Hypothalamus (tissue), 51 donors: ENCODE results near the gene SLC22A4.

Source experiments
- DNase-seq, 51 donors: peaks; one replicate each; lab custom pipeline; 2025; lab: John Stamatoyannopoulos, UW

SLC22A4 gene

DNA sequence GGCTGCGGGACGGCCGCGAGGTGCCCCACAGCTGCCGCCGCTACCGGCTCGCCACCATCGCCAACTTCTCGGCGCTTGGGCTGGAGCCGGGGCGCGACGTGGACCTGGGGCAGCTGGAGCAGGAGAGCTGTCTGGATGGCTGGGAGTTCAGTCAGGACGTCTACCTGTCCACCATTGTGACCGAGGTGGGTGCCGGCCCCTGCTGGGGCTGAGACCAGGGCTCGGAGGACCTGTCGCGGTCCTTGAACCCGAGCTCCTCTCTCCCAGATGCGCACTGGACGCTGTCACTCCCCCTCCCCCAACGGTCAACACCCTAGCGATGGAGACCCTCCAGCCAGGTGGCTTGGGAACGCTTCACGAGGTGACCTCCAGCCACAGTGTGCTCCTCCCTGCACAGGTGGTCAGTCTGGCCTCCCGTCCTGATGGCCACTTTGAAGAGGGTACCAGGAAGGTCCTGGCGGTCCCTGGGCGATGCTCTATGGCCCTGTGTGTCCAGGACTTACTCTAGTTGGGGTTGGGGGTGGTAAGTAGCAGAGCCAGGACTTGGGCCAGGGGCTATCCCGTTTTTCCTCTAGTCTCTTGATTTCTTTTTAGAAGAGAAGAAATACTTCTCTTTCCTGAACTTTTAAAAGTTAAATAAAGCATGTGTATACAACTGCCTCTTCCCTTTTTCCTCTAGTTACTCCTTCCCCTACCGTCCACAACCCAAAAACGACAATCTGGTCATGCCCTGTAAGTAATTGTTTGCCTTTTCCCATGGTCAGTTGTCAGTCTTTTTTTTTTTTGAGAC lies 76.2 kb downstream of the SLC22A4 start:
- DNase-seq = no peak

DNA sequence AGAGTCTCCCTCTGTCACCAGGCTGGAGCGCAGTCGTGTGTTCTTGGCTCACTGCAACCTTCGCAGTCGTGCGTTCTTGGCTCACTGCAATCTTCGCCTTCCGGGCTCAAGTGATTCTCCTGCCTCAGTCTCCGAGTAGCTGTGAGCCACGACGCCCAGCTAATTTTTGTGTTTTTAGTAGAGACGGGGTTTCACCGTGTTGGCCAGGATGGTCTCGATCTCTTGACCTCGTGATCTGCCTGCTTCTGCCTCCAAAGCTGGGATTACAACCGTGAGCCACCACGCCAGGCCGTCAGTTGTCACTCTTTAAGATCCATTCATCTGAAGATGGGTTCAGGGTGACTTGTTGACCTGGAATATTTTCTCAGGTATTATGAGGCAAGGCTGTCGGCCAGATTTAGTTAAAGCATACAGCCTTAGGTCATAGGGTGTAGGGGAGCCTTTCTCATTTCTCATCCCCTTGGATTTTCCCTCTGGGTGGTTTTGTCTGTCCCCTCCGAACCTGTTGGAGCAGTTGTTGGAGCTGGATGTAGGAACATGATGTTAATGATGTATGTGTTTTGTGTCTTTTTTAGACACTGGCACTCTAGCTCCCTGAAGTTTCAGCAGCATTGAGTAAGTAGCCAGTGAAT lies 76.9 kb downstream of the SLC22A4 start:
- peak in 3 of 51 donors; percentile 28 to 37 (median 29) for DNase-seq

DNA sequence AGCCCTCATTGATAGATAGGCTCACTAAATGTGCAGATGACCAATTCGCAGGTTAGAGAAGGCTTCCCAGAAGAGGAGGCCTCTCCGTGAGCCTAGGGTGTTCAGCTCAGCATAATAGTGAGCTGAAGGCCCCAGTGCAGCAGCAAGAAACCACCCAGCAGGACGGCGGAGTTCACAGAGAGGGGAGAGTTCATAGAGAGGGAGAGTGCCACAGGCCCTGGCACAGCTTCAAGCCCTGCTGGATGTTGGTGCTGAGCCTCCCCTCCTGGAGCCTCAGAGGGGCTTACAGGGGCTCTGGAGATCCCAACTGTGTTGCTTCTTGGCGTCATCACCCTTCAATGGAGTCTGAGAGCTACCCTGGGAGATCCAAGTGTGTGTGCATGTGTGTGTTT lies 77.4 kb downstream of the SLC22A4 start:
- DNase-seq = peak in 1 of 51 donors; percentile 29

DNA sequence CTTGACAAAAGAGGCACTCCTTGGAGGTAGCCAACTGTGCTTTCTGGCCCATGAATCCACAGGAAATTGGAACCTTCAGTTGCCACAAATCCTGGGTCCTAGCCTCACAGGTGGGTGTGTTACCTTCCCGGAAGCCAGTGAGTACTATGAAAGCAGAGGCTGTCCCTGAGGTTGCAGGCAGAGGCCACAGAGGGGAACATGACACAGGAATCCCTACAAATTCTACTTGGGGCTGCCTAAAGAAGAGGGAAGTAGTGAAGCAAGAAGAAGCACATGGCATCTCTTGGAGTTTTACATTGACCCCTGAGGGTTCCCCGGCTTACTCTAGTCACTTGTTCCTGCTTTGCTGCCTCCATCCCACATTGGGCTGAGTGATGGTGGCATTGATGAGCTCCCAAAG lies 77.9 kb downstream of the SLC22A4 start:
- DNase-seq = no peak

DNA sequence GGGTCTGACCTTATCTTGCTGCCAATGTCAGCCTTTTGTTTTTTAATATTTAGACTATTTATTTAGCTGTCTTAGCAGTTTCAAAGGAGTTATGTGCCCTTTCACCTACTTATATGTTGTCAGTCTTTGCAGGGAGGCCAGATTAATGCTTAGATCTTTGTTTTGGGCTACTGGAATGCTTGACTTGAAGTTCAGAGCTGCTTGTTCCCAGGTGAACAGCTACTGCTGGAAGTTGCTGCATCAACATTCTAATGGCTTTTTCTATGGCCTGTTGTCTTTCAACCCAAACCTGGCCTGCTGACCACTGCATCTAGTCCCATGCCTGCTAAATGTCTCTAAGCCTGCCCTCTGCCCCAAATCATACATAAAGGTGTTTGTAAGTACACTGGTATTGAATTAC lies 78.3 kb downstream of the SLC22A4 start:
- no peak for DNase-seq

DNA sequence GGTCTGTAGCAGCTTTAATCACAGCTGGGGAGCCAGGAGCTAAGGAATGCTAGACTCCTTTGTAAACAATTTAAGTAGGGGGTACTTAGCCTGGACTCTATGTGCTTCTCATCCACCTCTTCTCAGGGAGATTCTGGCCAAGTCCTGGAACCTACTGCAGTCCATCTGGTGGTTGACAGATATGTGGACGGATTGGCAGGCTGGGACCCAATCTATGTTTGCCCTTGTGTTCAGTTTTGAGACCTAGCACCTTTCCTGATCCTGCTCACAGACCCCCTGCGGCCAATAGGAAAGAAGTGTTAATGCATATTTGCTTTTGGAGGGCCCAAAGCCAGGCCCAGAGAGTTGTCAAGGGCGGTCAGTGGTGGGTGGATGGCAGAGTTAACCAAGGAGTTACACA lies 81.8 kb downstream of the SLC22A4 start:
- no peak for DNase-seq

DNA sequence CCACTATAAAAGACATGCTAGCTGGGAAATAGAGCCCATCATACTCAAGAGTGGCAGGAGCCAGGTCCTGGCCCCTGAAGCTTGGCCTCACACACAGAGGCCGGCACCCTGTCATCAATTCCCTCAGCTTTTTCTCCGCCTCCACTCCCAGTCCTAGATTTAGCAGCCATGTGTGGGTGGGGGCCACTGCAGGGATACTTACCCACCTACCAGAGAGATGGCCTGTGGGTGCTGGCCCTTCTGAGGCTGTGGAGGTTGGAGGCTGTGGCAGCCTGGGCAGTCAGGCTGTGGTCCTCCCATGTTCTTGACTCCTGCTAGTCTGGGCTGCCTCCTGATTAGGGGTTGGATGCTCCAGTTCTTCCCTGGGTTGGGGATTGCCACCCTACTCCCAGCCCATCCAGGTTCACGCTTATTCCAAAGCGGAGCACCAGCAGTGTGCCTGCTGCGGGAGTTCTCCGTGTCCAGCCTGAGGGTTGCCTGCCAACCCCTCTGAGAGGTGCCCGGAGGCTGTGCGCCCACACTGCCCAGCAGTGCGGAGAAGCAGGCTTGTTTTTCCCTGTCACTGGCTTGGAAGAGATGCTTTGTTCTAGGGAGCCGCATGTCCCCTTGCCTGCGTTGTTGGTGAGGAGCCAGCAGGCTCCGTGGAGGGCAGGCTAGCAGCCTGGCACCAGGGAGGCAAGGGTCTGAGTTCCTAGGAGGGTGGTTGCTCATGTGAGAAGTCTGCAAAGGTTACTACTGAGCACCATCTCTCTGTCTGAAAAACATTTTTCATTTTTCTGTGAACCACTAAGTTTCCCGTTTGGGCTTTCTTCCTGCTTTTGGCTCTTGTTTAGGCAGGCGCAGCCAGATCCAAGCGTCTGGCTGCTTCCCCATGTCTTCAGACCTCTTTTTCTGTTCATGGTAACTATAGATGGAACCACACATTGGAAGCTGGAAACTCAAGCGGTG lies 82.8 kb downstream of the SLC22A4 start:
- peak in 34 of 51 donors; percentile 11 to 81 (median 54) for DNase-seq

DNA sequence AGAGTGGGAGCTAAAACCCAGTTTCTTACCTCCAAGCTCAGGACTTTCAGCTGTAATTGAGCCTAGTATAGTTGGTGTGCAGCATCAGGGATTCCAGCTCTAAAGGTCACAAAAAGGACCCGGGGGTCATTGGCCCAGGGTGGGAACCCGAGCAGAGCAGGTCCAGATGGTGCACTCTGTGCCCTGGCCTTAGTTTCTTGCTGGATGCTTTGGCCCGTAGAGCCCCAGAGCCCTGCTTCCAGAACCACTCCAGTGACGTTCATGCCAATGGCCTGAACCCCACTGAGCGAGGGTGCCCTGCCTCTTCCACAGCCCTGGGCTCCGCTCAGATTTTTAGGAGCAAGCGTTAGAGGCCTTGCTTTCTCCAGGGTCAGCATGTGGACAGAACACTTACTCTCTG lies 83.5 kb downstream of the SLC22A4 start:
- no peak for DNase-seq

DNA sequence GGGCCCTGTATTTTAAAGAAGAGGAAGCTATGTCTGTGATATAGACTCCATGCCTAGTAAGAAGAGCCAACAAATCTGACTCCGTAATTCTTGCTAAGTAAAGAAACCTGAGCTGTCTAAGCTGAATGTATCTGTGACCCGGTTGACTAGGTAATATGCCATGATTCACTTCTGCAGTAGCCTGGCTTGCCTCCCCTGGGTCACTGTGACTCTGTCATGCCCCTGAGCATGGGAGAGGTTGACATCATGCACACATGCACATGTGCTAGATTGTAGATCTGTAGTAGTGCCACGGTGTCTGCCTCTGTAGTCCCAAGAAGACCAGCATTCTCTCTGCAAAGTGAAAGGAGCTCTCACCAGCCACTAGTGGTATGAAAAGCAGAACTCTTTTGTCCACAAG lies 84.4 kb downstream of the SLC22A4 start:
- DNase-seq = no peak

DNA sequence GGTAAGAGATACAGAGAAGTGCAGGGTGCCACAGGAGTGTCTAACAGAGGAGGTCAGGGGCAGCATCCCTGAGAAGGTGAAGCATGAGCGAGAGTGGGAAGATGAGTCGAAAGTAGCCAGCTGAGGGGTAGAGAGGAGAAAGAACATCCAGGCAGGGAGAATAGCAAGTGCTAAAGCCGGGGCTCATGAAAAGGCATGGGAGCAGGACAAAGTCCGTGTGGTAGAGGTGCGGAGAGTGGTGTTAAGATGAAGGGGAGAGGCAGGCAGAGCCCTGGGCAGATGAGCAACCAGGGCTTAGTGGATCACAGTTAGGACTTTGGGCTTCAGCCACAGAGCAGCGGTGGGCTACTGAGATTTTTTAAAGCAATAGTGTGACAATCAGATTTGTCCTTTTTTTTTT lies 85.9 kb downstream of the SLC22A4 start:
- no peak for DNase-seq

DNA sequence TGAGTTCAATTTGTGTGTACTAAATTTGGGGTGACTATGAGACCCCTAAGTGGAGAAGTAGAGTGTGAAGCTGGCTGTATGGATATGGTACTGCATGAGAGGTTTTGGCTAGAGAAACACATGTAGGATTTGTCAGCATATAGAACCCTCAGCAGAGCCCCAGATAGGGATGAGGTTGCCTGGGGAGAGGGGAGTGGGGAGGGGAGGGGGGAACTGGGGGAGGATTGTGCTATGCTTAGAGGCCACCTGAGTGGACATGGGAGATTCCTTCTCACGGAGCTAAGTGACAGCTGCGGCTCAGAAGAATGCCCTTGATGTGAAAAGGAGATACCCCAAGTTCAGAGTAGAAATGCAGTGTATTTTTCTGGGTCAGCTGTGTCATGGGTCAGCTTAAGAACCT lies 86.5 kb downstream of the SLC22A4 start:
- no peak for DNase-seq

DNA sequence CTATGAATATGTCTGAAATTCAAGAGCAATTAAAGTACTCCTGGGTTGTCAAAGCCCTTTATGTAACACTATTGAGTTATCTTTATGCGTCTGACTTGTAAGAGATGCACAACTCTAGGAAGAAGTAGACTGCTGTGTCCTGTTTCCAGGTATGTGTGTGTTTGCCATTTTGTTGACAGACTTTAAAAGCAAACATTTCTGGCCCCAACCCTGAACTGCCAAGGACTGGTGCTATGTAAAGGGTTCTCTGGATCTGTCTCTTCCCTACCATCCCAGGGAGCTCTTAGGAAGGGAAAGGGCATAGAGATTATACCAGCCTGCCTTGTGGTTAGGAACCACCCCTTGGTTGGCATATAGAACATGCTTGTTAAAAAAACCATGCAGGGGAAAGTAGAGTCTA lies 87.4 kb downstream of the SLC22A4 start:
- no peak for DNase-seq

DNA sequence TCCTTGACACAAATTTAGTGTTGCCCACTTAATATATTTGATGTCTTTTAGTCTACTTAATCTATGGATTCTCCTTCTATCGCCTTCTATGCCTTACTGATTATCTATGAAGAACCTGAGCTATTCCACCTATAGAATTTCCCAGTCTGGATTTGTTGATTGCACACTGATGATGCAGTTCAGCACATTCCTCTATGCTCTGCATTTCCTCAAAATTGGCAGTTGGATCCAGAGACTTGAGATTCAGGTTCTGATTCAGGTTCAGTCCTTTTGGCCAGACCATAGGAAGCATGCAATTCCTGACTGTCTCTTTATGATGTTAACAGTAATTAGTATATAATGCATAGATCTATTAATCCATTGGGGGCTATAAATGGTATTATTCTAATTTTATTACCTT lies 89.1 kb downstream of the SLC22A4 start:
- no peak for DNase-seq

DNA sequence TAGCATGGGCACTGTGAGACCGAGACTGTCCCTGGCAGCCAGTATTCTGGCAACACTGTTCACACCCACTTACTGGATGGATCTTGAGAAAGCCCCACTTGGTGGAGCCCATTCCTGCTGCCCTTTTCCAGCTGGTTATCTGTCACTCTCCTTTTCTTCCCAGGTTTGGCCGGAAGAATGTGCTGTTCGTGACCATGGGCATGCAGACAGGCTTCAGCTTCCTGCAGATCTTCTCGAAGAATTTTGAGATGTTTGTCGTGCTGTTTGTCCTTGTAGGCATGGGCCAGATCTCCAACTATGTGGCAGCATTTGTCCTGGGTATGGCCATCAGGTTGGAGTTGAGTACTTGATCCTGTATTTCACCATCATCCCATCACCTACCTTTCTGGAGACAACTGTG lies 89.8 kb downstream of the SLC22A4 start:
- no peak for DNase-seq

DNA sequence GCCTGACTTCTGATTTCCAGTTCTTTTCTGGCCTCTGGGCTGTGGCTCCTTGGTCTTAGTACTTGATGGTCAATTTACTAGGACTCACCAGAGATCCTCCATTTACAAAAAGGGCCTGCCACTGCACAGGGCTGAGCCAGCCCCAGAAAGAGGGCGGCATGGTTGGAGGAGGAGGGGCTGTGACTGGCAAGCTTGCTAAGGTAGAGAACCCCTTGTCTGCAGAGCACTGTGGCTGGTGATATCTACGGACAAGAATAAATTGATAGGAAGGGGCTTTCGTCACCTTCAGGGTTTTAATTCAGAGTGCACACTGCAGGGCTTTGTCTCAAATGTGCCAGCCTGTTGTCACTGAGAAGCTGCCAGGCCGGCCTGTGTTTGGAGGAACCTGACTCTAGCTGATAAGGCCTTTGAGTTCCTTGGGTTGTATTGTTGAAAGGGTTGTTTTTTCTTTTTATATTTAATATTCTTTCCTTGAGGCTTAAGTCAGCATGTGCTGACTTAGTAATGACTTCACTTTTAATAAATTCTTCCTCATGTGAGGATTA lies 90.4 kb downstream of the SLC22A4 start:
- no peak for DNase-seq

DNA sequence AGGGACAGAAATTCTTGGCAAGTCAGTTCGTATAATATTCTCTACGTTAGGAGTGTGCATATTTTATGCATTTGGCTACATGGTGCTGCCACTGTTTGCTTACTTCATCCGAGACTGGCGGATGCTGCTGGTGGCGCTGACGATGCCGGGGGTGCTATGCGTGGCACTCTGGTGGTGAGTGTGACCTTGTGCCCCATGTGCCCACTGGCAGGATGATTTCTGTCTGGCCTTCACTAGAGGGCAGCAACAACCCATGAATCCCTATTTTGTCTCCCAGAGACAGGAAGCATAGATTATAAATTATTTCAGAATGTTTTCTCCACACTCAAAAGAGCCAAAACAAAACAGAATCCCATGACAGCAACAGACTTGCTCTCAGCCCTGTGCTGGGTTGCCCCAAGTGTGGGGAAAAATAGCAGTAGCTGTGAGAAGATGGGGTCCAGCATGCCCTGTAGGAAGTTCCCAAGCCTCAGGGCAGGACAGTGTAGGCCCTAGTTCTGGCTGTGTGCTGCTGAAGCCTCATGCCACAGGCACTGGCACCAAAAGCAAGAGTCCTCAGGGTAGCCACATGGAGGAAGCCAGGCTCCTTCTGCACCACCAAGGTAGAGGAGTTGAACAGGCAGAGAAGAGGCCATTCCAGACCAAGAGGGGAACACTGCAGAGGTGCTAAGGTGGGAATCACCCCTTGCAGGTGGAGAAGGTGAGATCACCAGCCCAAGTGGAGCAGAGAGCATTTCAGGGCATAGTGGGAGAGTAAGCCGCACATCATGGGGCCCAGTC lies 91.3 kb downstream of the SLC22A4 start:
- DNase-seq = peak in 31 of 51 donors; percentile 9 to 75 (median 44)

DNA sequence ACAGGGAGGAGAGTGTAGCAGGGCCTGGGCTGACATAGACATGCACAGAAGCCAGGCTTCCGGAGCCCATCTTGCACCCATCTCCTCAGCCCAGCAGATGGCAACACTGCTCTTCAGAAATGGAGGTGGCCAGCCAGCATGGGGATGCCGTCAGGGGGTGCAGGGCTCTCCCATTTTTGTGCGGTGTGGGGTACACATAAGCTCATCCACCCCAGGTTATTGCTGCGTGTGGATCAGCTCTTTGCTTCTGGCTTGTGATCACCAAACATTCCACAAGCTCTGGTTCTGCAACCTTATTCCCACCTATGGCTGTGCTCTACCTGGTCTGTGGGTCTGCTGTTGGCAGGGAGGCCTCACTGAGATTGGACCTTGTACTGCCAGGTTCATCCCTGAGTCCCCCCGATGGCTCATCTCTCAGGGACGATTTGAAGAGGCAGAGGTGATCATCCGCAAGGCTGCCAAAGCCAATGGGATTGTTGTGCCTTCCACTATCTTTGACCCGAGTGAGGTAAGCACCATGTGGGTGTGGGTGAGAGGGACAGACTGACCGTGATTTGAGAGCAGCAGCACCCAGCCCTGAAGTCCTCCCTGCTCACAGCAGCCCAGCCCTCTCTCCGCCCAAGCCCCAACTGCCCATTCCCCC lies 92.6 kb downstream of the SLC22A4 start:
- peak in 41 of 51 donors; percentile 15 to 76 (median 50) for DNase-seq

DNA sequence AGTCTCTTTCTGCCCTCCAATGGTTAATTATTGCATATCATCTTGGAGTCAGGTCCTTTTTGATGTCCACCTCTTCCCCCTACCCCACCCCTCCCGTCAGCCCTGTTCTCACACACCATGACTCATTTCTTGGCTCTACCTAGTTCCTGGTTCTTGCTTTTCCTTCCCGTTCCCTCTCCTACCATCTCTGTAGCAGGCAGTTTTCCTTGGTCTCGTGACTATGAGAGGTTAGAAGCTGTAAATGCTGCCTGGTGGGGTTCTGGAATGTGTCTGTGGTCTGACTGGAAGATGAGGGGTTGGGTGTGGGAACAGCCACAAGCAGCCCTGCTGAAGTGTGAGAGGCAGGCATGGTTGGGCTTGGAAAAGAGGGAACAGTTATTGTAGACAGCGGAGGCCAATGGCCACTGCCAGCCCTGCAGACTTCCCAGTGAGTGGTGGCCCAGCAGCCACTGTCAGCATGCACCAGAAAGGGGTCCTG lies 93.5 kb downstream of the SLC22A4 start:
- peak in 4 of 51 donors; percentile 16 to 46 (median 30) for DNase-seq

DNA sequence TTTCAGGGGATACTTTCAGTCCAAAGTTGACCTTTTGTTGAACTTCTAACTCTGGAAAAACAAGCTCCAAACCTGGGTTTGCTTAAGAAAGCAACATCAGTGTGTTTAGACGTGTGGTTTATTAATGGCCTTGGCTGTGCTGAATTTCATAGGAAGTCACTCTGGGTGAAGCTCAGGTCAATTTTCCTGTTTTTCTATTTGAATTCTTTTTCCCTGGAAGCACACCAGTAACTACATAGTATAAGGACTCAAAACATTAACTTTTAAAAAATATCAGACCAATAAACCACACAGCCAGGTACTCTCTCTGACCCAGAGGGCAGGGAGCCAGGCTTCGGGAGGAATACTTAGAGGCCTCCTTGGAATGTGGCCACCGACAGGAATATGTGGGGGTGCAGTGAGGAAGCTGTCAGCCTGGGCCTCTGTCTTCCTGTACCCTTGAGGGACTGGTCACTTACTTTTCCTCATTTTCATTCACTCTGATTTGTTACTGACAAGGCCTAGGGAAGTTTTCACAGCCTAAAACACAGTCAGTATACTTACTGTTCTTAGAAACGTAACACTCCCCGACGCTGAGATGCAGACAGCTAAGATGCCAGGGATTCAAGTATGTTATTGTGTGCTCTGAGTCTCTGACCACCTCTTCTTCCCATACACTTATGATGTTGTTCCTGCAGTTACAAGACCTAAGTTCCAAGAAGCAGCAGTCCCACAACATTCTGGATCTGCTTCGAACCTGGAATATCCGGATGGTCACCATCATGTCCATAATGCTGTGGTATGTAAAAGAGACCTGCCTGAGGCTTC lies 94.3 kb downstream of the SLC22A4 start:
- DNase-seq = no peak
